Peyer's patch (tissue), 4 donors: ENCODE results near the gene PRR33. TPM values are rescaled to one million over a fixed set of nuclear protein-coding genes. Genes with fewer than 3 reads are reported as not detected.
A peak's percentile ranks its signal among the peaks of the same experiment; 100 is the strongest.

ENCODE experiments used
- DNase-seq, 3 donors: peaks; one replicate each; pipeline ENCODE4 v3.0.0-alpha.2; 2017 to 2019
- H3K27ac ChIP-seq, 4 donors: fragments of 200-600 bp; sonication (generic); one replicate each; pipeline ENCODE4 v1.5.1; 2016 to 2019
- H3K27me3 ChIP-seq, 2 donors: fragments of 200-600 bp; sonication (generic); one replicate each; pipeline ENCODE4 v1.5.1; 2019
- H3K36me3 ChIP-seq, 3 donors: fragments of 200-600 bp; sonication (generic); one replicate each; pipeline ENCODE4 v1.5.1; 2016 to 2019
- H3K4me1 ChIP-seq, 4 donors: fragments of 200-600 bp; sonication (generic); one replicate each; pipeline ENCODE4 v1.5.1; 2016 to 2019
- H3K4me3 ChIP-seq, 4 donors: fragments of 200-600 bp; sonication (generic); 1 replicate in 3 of 4; 2 replicates in 1 of 4; pipeline ENCODE4 v1.5.1; 2016 to 2019; ENCODE audit warnings: mild to moderate bottlenecking in 1 of 4
- H3K9me3 ChIP-seq, 4 donors: fragments of 200-600 bp; sonication (generic); one replicate each; pipeline ENCODE4 v1.5.1; 2016 to 2019; ENCODE audit warnings: mild to moderate bottlenecking in 1 of 4
- POLR2A ChIP-seq, 2 donors: fragments of 450-650 bp; IDR thresholded peaks; one replicate each; pipeline ENCODE4 v1.5.1; 2017; ENCODE audit warnings: antibody characterized with exemption in 2 of 2, mild to moderate bottlenecking in 2 of 2, moderate library complexity in 2 of 2
- total RNA-seq, 4 donors: library from RNA; depleted of rRNA; stranded (reverse); fragments of >200 nt; gene quantifications; one replicate each; pipeline ENCODE4 v1.1.0, GENCODE V29; 2016
- TF ChIP-seq, protein P1 (sequence below), 6 experiments: fragments of 450-650 bp in 4 of 6; fragments of 200-600 bp in 2 of 6; sonication (generic) in 1 of 6; IDR thresholded peaks; one replicate each; pipeline ENCODE4 v1.5.1; 2017 to 2019; ENCODE audit warnings: antibody characterized with exemption in 6 of 6, mild to moderate bottlenecking in 3 of 6, moderate library complexity in 1 of 6

PRR33 gene
- total RNA-seq, 4 donors from 2014 or later: not detected

DNA sequence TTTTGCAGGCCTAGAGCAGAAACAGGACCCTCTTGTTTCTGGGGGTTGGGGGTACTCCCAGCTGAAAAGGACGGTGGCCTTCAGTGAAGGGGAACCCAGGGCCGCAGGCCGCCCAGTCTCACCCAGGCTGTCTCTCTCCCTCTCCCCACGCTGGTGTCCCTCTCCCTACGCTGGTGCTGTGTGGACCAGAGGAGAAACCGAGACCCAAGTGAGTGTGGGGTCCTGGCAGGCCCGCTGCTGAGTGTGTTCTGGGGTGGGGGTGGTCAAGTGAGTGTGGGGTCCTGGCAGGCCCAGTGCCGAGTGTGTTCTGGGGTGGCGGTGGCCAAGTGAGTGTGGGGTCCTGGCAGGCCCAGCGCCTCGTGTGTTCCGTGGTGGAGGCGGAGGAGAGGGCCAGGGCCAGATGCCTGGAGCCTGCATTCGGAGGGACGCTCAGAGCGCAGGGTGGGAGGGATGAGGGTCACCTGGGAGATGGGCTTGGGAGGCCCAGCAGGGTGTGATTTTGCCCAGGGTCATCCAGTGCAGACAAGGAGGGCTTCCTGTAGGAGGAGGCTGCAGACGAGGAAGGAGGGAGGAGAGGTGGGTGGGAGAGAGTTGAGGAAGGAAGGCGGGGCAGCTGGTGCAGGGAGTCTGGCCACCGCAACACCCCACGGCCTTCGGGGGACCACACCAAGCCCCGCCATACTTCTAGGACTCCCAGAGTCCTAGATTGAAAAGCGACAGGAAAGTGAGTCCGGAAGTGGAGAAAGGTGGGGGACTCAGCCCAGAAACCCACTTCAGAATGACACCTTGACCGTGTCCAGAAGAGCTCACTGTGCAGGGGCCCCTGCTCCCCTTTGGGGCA is 38.1 kb upstream of the PRR33 start:
- H3K4me3 ChIP-seq: no peak overlapping the region
- no peaks in the 10 kb centered on the region for H3K4me1 ChIP-seq
- peak in 1 of 3 donors; percentile 39 for DNase-seq
- no peaks in the 10 kb centered on the region for H3K36me3 ChIP-seq
- no peaks in the 10 kb centered on the region for H3K27me3 ChIP-seq
- H3K9me3 ChIP-seq: no peaks in the 10 kb centered on the region
- H3K27ac ChIP-seq: no peak overlapping the region
- TF ChIP-seq, protein P1, sequence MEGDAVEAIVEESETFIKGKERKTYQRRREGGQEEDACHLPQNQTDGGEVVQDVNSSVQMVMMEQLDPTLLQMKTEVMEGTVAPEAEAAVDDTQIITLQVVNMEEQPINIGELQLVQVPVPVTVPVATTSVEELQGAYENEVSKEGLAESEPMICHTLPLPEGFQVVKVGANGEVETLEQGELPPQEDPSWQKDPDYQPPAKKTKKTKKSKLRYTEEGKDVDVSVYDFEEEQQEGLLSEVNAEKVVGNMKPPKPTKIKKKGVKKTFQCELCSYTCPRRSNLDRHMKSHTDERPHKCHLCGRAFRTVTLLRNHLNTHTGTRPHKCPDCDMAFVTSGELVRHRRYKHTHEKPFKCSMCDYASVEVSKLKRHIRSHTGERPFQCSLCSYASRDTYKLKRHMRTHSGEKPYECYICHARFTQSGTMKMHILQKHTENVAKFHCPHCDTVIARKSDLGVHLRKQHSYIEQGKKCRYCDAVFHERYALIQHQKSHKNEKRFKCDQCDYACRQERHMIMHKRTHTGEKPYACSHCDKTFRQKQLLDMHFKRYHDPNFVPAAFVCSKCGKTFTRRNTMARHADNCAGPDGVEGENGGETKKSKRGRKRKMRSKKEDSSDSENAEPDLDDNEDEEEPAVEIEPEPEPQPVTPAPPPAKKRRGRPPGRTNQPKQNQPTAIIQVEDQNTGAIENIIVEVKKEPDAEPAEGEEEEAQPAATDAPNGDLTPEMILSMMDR (IDR thresholded peaks at IDR 0.05): no peak
- no peak for TF ChIP-seq POLR2A (IDR thresholded peaks at IDR 0.05)

DNA sequence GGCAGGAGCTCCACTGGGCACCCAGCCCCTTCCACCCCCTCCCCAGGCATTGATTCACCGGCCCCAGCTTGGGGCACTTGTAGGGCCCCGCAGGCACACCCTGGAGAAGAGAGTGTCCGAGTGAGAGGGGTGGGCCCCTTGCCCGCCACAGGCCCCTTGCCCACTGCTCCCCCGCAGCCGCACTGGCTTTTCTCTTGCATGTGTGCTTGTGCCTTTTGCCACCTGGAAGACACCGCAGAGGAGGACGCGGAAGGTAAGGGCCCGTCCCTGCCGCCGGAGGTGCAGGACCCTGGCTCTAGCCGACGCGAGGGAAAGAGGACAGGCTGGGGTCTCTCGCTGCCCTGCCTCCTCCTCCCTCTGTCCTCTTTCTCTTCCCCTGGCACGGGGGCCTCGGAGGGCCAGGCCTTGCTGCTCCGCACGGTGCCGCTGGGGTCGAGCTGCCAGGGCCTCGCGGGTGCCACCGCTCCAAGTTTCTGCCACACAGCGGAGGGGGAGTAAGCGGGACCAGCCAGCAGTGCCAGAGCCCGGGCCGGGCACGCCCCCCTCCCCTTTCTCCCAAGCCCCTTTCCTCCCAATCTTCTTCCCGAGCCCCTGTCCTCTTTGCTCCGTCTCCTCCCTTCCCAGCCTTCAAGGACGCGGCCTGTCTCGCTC is 37.3 kb upstream of the PRR33 start:
- Histone ChIP-seq H3K36me3 (no peaks in the 10 kb centered on the region), H3K27ac (no peak overlapping the region), H3K9me3 (no peaks in the 10 kb centered on the region), H3K4me3 (no peak overlapping the region), H3K27me3 (no peaks in the 10 kb centered on the region), H3K4me1 (no peaks in the 10 kb centered on the region)
- TF ChIP-seq POLR2A (IDR thresholded peaks at IDR 0.05): no peak
- TF ChIP-seq, protein P1 (IDR thresholded peaks at IDR 0.05): no peak
- DNase-seq: peak in 1 of 3 donors; percentile 37

DNA sequence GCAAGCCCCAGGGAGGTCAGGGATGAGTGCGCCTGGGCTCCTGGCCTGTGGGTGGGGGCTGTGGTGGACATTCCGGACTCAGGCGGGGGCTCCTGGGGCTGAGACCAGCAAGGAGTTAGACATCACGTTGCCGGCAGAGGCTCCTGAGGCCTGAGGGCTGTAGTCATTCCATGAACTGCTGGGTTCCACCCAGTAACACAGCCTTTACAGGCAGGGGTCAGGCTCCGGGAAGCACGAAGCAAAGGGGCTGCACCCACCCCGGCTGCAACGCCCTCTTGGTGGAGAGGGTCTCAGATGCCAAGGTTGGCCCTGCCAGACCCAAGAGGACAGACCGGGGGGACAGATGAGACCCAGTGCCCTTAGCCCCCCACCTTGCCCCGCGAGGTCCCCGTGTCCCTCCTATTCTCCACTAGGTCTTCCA is 36.8 kb upstream of the PRR33 start:
- H3K4me3 ChIP-seq: no peak overlapping the region
- TF ChIP-seq POLR2A (IDR thresholded peaks at IDR 0.05): no peak
- no peaks in the 10 kb centered on the region for H3K4me1 ChIP-seq
- H3K36me3 ChIP-seq: no peaks in the 10 kb centered on the region
- DNase-seq: peak in 1 of 3 donors; percentile 43
- H3K27ac ChIP-seq: no peak overlapping the region
- no peaks in the 10 kb centered on the region for H3K9me3 ChIP-seq
- H3K27me3 ChIP-seq: no peaks in the 10 kb centered on the region

DNA sequence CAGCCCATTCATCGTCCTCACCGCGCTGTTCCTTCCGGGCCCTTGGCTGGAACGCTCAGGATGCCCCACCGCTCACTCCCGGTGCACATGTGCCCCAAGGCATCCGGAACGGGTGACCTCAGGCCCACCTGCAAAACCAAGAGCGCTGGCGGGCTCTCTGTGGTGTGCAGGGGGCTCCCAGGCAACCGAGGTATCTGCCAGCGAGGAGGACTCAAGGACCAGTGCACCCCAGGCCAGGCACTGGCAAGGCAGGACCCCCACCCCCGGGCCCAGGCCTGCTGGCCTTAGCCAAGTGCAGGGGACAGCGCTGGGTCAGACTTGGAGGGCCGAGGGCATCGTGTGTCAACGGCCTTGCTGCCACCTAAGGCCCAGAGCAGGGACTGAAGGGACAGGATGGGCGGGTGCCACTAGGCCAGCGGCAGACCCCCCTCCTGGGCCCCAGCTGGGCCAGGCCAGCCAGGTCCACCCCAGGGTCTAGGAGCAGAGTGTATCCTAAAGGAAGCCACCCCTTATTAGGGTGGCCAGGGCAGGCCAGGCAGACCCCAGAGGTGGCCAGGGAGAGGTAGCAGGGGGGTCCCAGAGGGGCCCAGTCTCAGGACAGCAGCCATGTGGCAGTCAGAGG is 36.3 kb upstream of the PRR33 start:
- H3K27me3 ChIP-seq: no peaks in the 10 kb centered on the region
- no peaks in the 10 kb centered on the region for H3K9me3 ChIP-seq
- no peak overlapping the region for H3K27ac ChIP-seq
- no peak for TF ChIP-seq POLR2A (IDR thresholded peaks at IDR 0.05)
- TF ChIP-seq, protein P1 (IDR thresholded peaks at IDR 0.05): no peak
- H3K4me3 ChIP-seq: no peak overlapping the region
- H3K4me1 ChIP-seq: no peaks in the 10 kb centered on the region
- peak in 1 of 3 donors; percentile 44 for DNase-seq
- no peaks in the 10 kb centered on the region for H3K36me3 ChIP-seq

DNA sequence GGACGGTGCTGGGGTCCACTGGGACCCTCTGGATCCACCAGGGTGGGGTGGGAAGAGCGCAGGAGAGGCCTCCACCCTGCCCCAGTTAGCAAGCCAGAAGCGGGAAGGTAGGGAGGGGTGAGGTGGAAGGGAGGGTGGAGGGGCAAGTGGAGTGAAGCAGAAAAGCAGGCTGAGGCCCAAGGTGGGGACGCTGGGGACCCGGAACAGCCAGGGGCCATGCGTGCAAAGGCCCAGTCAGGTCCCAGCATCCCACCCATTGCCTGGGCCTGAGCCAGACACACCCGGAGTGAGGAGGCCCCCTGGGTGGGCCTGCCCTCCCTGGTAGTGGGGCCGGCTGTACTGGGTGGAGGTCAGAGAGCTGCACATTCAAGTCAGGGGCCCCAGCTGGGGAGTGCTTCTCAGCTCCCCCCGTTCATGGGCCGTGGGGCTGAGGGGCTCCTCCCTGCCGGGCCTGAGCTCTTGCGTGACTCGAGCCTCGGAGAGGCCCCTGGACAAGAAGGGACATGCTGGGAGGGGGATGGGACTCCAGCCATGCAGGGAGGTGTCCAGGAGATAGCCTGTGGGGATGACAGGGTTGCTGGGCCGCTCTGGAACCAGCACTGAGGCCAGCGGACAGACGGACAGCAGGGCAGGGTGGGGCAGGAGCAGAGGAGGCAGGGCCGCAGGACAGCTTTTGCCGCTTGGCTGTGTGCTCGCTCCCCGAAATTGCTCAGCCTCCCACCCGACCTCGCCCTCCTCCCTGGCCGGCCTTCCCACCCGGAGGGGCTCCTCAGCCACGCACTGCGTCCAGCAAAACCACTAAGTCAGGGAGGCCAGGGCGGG is 35.5 kb upstream of the PRR33 start:
- H3K27ac ChIP-seq: no peak overlapping the region
- peak in 1 of 3 donors; percentile 47 for DNase-seq
- H3K9me3 ChIP-seq: no peaks in the 10 kb centered on the region
- H3K27me3 ChIP-seq: no peaks in the 10 kb centered on the region
- no peaks in the 10 kb centered on the region for H3K36me3 ChIP-seq
- no peaks in the 10 kb centered on the region for H3K4me1 ChIP-seq
- TF ChIP-seq, protein P1 (IDR thresholded peaks at IDR 0.05): no peak
- no peak for TF ChIP-seq POLR2A (IDR thresholded peaks at IDR 0.05)
- no peak overlapping the region for H3K4me3 ChIP-seq
